ENCODE results near the gene MRPS12.
A peak's percentile ranks its signal among the peaks of the same experiment; 100 is the strongest.
"Not testable (repeated sequence)": the region's sequence is repeated elsewhere in the genome, so short reads cannot be mapped to it uniquely, and the experiment has no call there.

The MRPS12 gene

GRCh38 chr19:38931521-38931793, 713 bp downstream of the MRPS12 start:
- H3K4me3 ChIP-seq, result peak overlapping the region; percentile 90
- H3K4me1 ChIP-seq, result peaks cover 30% of the 10 kb centered on the region
- H4K20me1 ChIP-seq, result peaks cover 15% of the 10 kb centered on the region; the same call in 1 of the 2 replicates
- peak overlapping the region; percentile 92 for H3K9ac ChIP-seq
- H3K4me2 ChIP-seq, result peak overlapping the region; percentile 97
- peaks cover 48% of the 10 kb centered on the region for H3K36me3 ChIP-seq
- TF ChIP-seq Cebpa-rat (IDR thresholded peaks at IDR 0.05), result no peak
- H3K27ac ChIP-seq, result peak overlapping the region; percentile 89
- H3K27me3 ChIP-seq, result no peaks in the 10 kb centered on the region
- H3K9me3 ChIP-seq, result peaks cover 39% of the 10 kb centered on the region

- Histone ChIP-seq H3K4me2 (peak overlapping the region; percentile 97), H3K9me3 (peaks cover 39% of the 10 kb centered on the region), H3K4me3 (no peak overlapping the region; the same call in 1 of the 2 replicates), H3K36me3 (peaks cover 44% of the 10 kb centered on the region), H4K20me1 (peaks cover 15% of the 10 kb centered on the region; the same call in 1 of the 2 replicates), H3K27me3 (no peaks in the 10 kb centered on the region), H3K4me1 (peaks cover 30% of the 10 kb centered on the region), H3K9ac (no peak overlapping the region), H3K27ac (no peak overlapping the region)
- no peak for TF ChIP-seq Cebpa-rat (IDR thresholded peaks at IDR 0.05)
These were observed 1.9 kb downstream of the MRPS12 start for GRCh38 chr19:38932425-38933179.

GRCh38 chr19:38933544-38933943, 2.8 kb downstream of the MRPS12 start:
- Histone ChIP-seq H3K27me3 (no peaks in the 10 kb centered on the region), H3K9ac (no peak overlapping the region), H3K9me3 (peaks cover 39% of the 10 kb centered on the region), H3K36me3 (peaks cover 43% of the 10 kb centered on the region), H4K20me1 (peaks cover 15% of the 10 kb centered on the region; the same call in 1 of the 2 replicates), H3K27ac (no peak overlapping the region), H3K4me2 (no peak overlapping the region), H3K4me1 (peaks cover 30% of the 10 kb centered on the region), H3K4me3 (no peak overlapping the region)
- no peak for TF ChIP-seq Cebpa-rat (IDR thresholded peaks at IDR 0.05)

- TF ChIP-seq Cebpa-rat (IDR thresholded peaks at IDR 0.05), result no peak
- H3K9me3 ChIP-seq, result peaks cover 18% of the 10 kb centered on the region
- H3K4me3 ChIP-seq, result no peak overlapping the region
- peaks cover 20% of the 10 kb centered on the region for H3K4me1 ChIP-seq
- no peak overlapping the region for H3K9ac ChIP-seq
- H3K36me3 ChIP-seq, result peaks cover 11% of the 10 kb centered on the region
- no peaks in the 10 kb centered on the region for H3K27me3 ChIP-seq
- H3K27ac ChIP-seq, result no peak overlapping the region
- no peak overlapping the region for H3K4me2 ChIP-seq
- no peaks in the 10 kb centered on the region for H4K20me1 ChIP-seq
These were observed 9.2 kb downstream of the MRPS12 start for GRCh38 chr19:38939957-38940356.

GRCh38 chr19:38941466-38941865, 10.7 kb downstream of the MRPS12 start:
- H3K9me3 ChIP-seq, H4K20me1 ChIP-seq, H3K27ac ChIP-seq, H3K27me3 ChIP-seq, H3K4me3 ChIP-seq, H3K36me3 ChIP-seq: not testable (repeated sequence)
- Histone ChIP-seq H3K4me2 (peak overlapping the region; percentile 56), H3K4me1 (peaks cover 20% of the 10 kb centered on the region), H3K9ac (0 out of 2 replicates have a peak overlapping the region, but pooled peaks have one; percentile 9)

- Histone ChIP-seq H3K27me3 (no peaks in the 10 kb centered on the region), H3K36me3 (no peaks in the 10 kb centered on the region), H3K9ac (0 out of 2 replicates have a peak overlapping the region, but pooled peaks have one; percentile 9), H3K27ac (no peak overlapping the region), H3K4me1 (peaks cover 20% of the 10 kb centered on the region), H4K20me1 (no peaks in the 10 kb centered on the region), H3K9me3 (peaks cover 7% of the 10 kb centered on the region), H3K4me3 (no peak overlapping the region), H3K4me2 (peak overlapping the region; percentile 56)
- TF ChIP-seq Cebpa-rat (IDR thresholded peaks at IDR 0.05), result no peak
These were observed 11.2 kb downstream of the MRPS12 start for GRCh38 chr19:38941979-38942378.

- no peaks in the 10 kb centered on the region for H3K27me3 ChIP-seq
- TF ChIP-seq Cebpa-rat (IDR thresholded peaks at IDR 0.05), result no peak
- H3K4me3 ChIP-seq, result no peak overlapping the region
- peaks cover 20% of the 10 kb centered on the region for H3K4me1 ChIP-seq
- H3K27ac ChIP-seq, result no peak overlapping the region
- no peak overlapping the region for H3K4me2 ChIP-seq
- H3K36me3 ChIP-seq, result no peaks in the 10 kb centered on the region
- peaks cover 7% of the 10 kb centered on the region for H3K9me3 ChIP-seq
- H4K20me1 ChIP-seq, result no peaks in the 10 kb centered on the region
- H3K9ac ChIP-seq, result no peak overlapping the region
These were observed 11.9 kb downstream of the MRPS12 start for GRCh38 chr19:38942471-38943181.

- Histone ChIP-seq H3K27me3 (no peaks in the 10 kb centered on the region), H4K20me1 (no peaks in the 10 kb centered on the region), H3K4me2 (no peak overlapping the region), H3K9ac (no peak overlapping the region), H3K4me3 (no peak overlapping the region), H3K4me1 (peaks cover 15% of the 10 kb centered on the region), H3K27ac (no peak overlapping the region), H3K36me3 (no peaks in the 10 kb centered on the region), H3K9me3 (peaks cover 7% of the 10 kb centered on the region)
- no peak for TF ChIP-seq Cebpa-rat (IDR thresholded peaks at IDR 0.05)
These were observed 14.3 kb downstream of the MRPS12 start for GRCh38 chr19:38944981-38945506.

- no peaks in the 10 kb centered on the region for H3K36me3 ChIP-seq
- peaks cover 15% of the 10 kb centered on the region for H3K4me1 ChIP-seq
- no peak for TF ChIP-seq Cebpa-rat (IDR thresholded peaks at IDR 0.05)
- H3K27ac ChIP-seq, result no peak overlapping the region
- no peaks in the 10 kb centered on the region for H3K27me3 ChIP-seq
- no peaks in the 10 kb centered on the region for H4K20me1 ChIP-seq
- H3K9ac ChIP-seq, result no peak overlapping the region
- peaks cover 7% of the 10 kb centered on the region for H3K9me3 ChIP-seq
- H3K4me3 ChIP-seq, result no peak overlapping the region
- no peak overlapping the region for H3K4me2 ChIP-seq
These were observed 15.0 kb downstream of the MRPS12 start for GRCh38 chr19:38945562-38946228.

Measured in BLaER1 (cell line).